H1 (cell line): ENCODE data around the gene FHIP2A. TPM values are rescaled to one million over a fixed set of nuclear protein-coding genes. Genes with fewer than 3 reads are reported as not detected.

Experiments
- CTCF ChIA-PET: fragments of 300-600 bp; sonication (Branson Sonifier 250); formaldehyde crosslinking; loops from one replicate; lab custom pipeline; 2021; ENCODE audit not compliant: partially characterized antibody; lab: Charles Lee
- POLR2A ChIA-PET: fragments of 300-600 bp; sonication (Branson Sonifier 250); formaldehyde crosslinking; loops from one replicate; lab custom pipeline; 2021; ENCODE audit warnings: inconsistent platforms; ENCODE audit not compliant: partially characterized antibody; lab: Charles Lee
- DNase-seq, 2 experiments: peaks; one replicate each; pipeline versions ENCODE4 v3.0.0 to v3.0.0-alpha.2; 2010 to 2022; ENCODE audit warnings: low spot score in 2 of 2, low read depth in 1 of 2, mixed read lengths in 1 of 2
- FAIRE-seq: peaks from 2 replicates; lab custom pipeline; 2011; peaks lifted over from hg19 to GRCh38; lab: Jason Lieb, UNC
- H2AFZ ChIP-seq: 2 replicates; pipeline ENCODE4 v1.8.1; 2012; ENCODE audit warnings: low read length, inconsistent platforms
- H2AK5ac ChIP-seq: 2 replicates; pipeline ENCODE4 v1.6.1; 2013; ENCODE audit warnings: low read depth, low read length
- H2BK120ac ChIP-seq: replicated peaks from 2 replicates; pipeline ENCODE3; 2013; ENCODE audit warnings: low read depth, low read length, inconsistent platforms
- H2BK12ac ChIP-seq: 2 replicates; pipeline ENCODE4 v1.6.1; 2013; ENCODE audit warnings: low read depth, low read length
- H2BK15ac ChIP-seq: 2 replicates; pipeline ENCODE4 v1.6.1; 2013; ENCODE audit warnings: low read length
- H2BK20ac ChIP-seq: 2 replicates; pipeline ENCODE4 v1.6.1; 2013; ENCODE audit warnings: low read length
- H2BK5ac ChIP-seq: 2 replicates; pipeline ENCODE4 v1.6.1; 2013; ENCODE audit warnings: low read depth, low read length
- H3K14ac ChIP-seq: 2 replicates; pipeline ENCODE4 v1.6.1; 2013; ENCODE audit warnings: inconsistent platforms; ENCODE audit not compliant: insufficient read length
- H3K18ac ChIP-seq: 2 replicates; pipeline ENCODE4 v1.6.1; 2013; ENCODE audit warnings: low read length; ENCODE audit errors: extremely low read depth
- H3K23ac ChIP-seq: 2 replicates; pipeline ENCODE4 v1.6.1; 2013; ENCODE audit warnings: inconsistent platforms; ENCODE audit not compliant: insufficient read length
- H3K23me2 ChIP-seq: 2 replicates; pipeline ENCODE4 v1.6.1; 2013; ENCODE audit warnings: low read depth, low read length
- H3K27ac ChIP-seq: 2 replicates; pipeline ENCODE4 v1.6.1; 2011; ENCODE audit warnings: low read depth, low read length, inconsistent platforms
- H3K27me3 ChIP-seq, 4 experiments: replicated peaks in 1 of 4; 1 replicate in 1 of 4; 2 replicates in 3 of 4; pipeline versions ENCODE4 v1.6.1 to v1.8.1; 2011 to 2013; ENCODE audit warnings: low read length in 3 of 4, mild to moderate bottlenecking in 3 of 4, inconsistent platforms in 2 of 4, mixed read lengths in 2 of 4, moderate library complexity in 1 of 4; ENCODE audit not compliant: control insufficient read depth in 3 of 4, insufficient read depth in 3 of 4; ENCODE audit errors: extremely low read depth in 1 of 4
- H3K36me3 ChIP-seq, 4 experiments: 2 replicates each; pipeline versions ENCODE4 v1.6.1 to v1.8.1; 2011 to 2013; ENCODE audit warnings: mild to moderate bottlenecking in 4 of 4, low read length in 3 of 4, moderate library complexity in 2 of 4, control low read depth in 1 of 4, inconsistent platforms in 1 of 4; ENCODE audit not compliant: insufficient read depth in 4 of 4, control insufficient read depth in 2 of 4
- H3K4ac ChIP-seq: replicated peaks from 2 replicates; pipeline ENCODE3; 2013; ENCODE audit warnings: low read length, low read depth, mixed read lengths, inconsistent platforms; ENCODE audit not compliant: insufficient read length
- H3K4me1 ChIP-seq, 4 experiments: replicated peaks in 1 of 4; 1 replicate in 1 of 4; 2 replicates in 3 of 4; pipeline versions ENCODE4 v1.6.1 to v1.8.1; 2011 to 2013; ENCODE audit warnings: low read length in 3 of 4, inconsistent platforms in 2 of 4, mixed read lengths in 1 of 4; ENCODE audit not compliant: insufficient read depth in 4 of 4, control insufficient read depth in 3 of 4
- H3K4me2 ChIP-seq, 2 experiments: 2 replicates each; pipeline versions ENCODE4 v1.6.1 to v1.8.1; 2011 to 2013; ENCODE audit warnings: low read depth in 2 of 2, low read length in 2 of 2, control low read depth in 1 of 2, inconsistent platforms in 1 of 2, mild to moderate bottlenecking in 1 of 2; ENCODE audit not compliant: insufficient read depth in 1 of 2
- H3K4me3 ChIP-seq, 4 experiments: fragments of 200-600, 300-600 bp in 1 of 4; sonication (generic), shearing (Covaris generic), sonication (Bioruptor Twin) in 1 of 4; 2 replicates each; pipeline versions ENCODE4 v1.5.1 to v1.8.1; 2011 to 2016; ENCODE audit warnings: low read length in 4 of 4, low read depth in 3 of 4, control low read depth in 2 of 4, inconsistent platforms in 2 of 4, mild to moderate bottlenecking in 2 of 4, mixed read lengths in 1 of 4, moderate library complexity in 1 of 4; ENCODE audit not compliant: insufficient read depth in 2 of 4; ENCODE audit errors: extremely low read depth in 1 of 4
- H3K56ac ChIP-seq: replicated peaks from 2 replicates; pipeline ENCODE3; 2013; ENCODE audit warnings: low read depth, mild to moderate bottlenecking, mixed read lengths, low read length, inconsistent platforms; ENCODE audit not compliant: insufficient read length
- H3K79me1 ChIP-seq: 2 replicates; pipeline ENCODE4 v1.6.1; 2013; ENCODE audit warnings: low read depth, low read length, control low read depth
- H3K79me2 ChIP-seq, 2 experiments: 2 replicates each; pipeline versions ENCODE4 v1.6.1 to v1.8.1; 2012 to 2013; ENCODE audit warnings: low read length in 2 of 2, mild to moderate bottlenecking in 2 of 2, inconsistent platforms in 1 of 2; ENCODE audit not compliant: insufficient read depth in 2 of 2, control insufficient read depth in 1 of 2
- H3K9ac ChIP-seq, 4 experiments: replicated peaks in 1 of 4; 1 replicate in 1 of 4; 2 replicates in 3 of 4; pipeline versions ENCODE4 v1.6.1 to v1.8.1; 2011 to 2013; ENCODE audit warnings: low read depth in 3 of 4, low read length in 3 of 4, control low read depth in 2 of 4, mild to moderate bottlenecking in 2 of 4, moderate library complexity in 2 of 4, inconsistent platforms in 1 of 4; ENCODE audit errors: extremely low read depth in 1 of 4
- H3K9me3 ChIP-seq, 2 experiments: 2 replicates each; pipeline versions ENCODE4 v1.6.1 to v1.8.1; 2012 to 2013; ENCODE audit warnings: mild to moderate bottlenecking in 2 of 2, moderate library complexity in 2 of 2, control low read depth in 1 of 2, inconsistent platforms in 1 of 2, low read depth in 1 of 2, low read length in 1 of 2, mixed read lengths in 1 of 2; ENCODE audit not compliant: insufficient read depth in 2 of 2
- H4K20me1 ChIP-seq, 2 experiments: replicated peaks in 1 of 2; 2 replicates each; pipeline versions ENCODE3 to v1.8.1; 2011 to 2013; ENCODE audit warnings: inconsistent platforms in 2 of 2, low read length in 2 of 2, mild to moderate bottlenecking in 1 of 2; ENCODE audit not compliant: insufficient read depth in 2 of 2, control insufficient read depth in 1 of 2
- H4K5ac ChIP-seq: 2 replicates; pipeline ENCODE4 v1.6.1; 2013; ENCODE audit warnings: low read length, low read depth, mixed read lengths, inconsistent platforms; ENCODE audit not compliant: insufficient read length
- H4K8ac ChIP-seq: 2 replicates; pipeline ENCODE4 v1.8.0; 2013; ENCODE audit warnings: mild to moderate bottlenecking, moderate library complexity, low read length, inconsistent platforms; ENCODE audit not compliant: insufficient read depth; ENCODE audit errors: extremely low read depth
- H4K91ac ChIP-seq: replicated peaks from 2 replicates; pipeline ENCODE3; 2013; ENCODE audit warnings: low read length, mixed read lengths, inconsistent platforms; ENCODE audit not compliant: insufficient read length
- CHD1 ChIP-seq: IDR thresholded peaks from 2 replicates; pipeline ENCODE4 v1.6.1; 2012; ENCODE audit warnings: low read depth, low read length, improper control_type of control experiment
- SAP30 ChIP-seq: fragments of 300-600 bp; sonication (generic); IDR thresholded peaks from 2 replicates; pipeline ENCODE4 v1.7.1; 2012; ENCODE audit warnings: low read length, moderate library complexity, mild to moderate bottlenecking, inconsistent platforms; ENCODE audit not compliant: insufficient read depth, insufficient replicate concordance
- TBP ChIP-seq: IDR thresholded peaks from 2 replicates; pipeline ENCODE4 v1.6.1; 2011; ENCODE audit warnings: low read depth, low read length, improper control_type of control experiment
- WGBS, 2 experiments: shearing (Covaris generic) in 1 of 2; methylation state at CpG; one replicate each; pipeline versions ENCODE4 v1.1.6 to v1.1.7; 2013 to 2015; ENCODE audit warnings: low lambda C conversion rate in 2 of 2, mixed read lengths in 2 of 2, inconsistent platforms in 1 of 2, low coverage in 1 of 2, missing lambda C conversion rate in 1 of 2; ENCODE audit not compliant: insufficient replicate concordance in 2 of 2, insufficient coverage in 1 of 2, insufficient read length in 1 of 2; ENCODE audit errors: extremely low coverage in 1 of 2, missing lambda C conversion rate in 1 of 2; 5-methylcytosine and 5-hydroxymethylcytosine counted together
- polyA plus RNA-seq, 7 experiments: library from polyadenylated mRNA; depleted of rRNA in 3 of 7; stranded (reverse) in 5 of 7; unstranded in 2 of 7; fragments of >200 nt in 5 of 7; fragments of 200-250 nt in 2 of 7; gene quantifications; 1 replicate in 5 of 7; 2 replicates in 1 of 7; 4 replicates in 1 of 7; pipeline versions ENCODE4 v1.2.1 to v1.2.3, GENCODE V29; 2011 to 2013; ENCODE audit warnings: missing spikeins in 2 of 7, mixed read lengths in 2 of 7
- total RNA-seq: library from RNA; stranded (reverse); fragmentation: NEBNext Ultra II Directional; extraction: Animal tissue kit (Norgen Biotek cat#: 25700); gene quantifications from 2 replicates; pipeline ENCODE4 v1.2.1, GENCODE V29; 2021

The FHIP2A gene
- total and polyA plus RNA-seq, 2 of the 8 experiments (the other 6 are each of a cell fraction or from before 2014, with no cell fraction given), result 4.5 to 15.0 TPM

- H3K14ac ChIP-seq, result no peak overlapping the region
- no peak overlapping the region for H3K4me3 ChIP-seq
- no peak overlapping the region for H3K56ac ChIP-seq
- POLR2A ChIA-PET, result interaction anchor here (1.1 kb wide), 1 partner anchor 9 kb away, joined by 3 read pairs; no protein-coding TSS in a partner anchor
- no peak overlapping the region for H3K4ac ChIP-seq
- H3K4me1 ChIP-seq, result no peaks in the 10 kb centered on the region
- 82% methylated on average over 1 of the region's 1 CpG; no CpG with 5 or more reads in 1 of the 2 experiments for WGBS, 2 experiments
- no peak overlapping the region for H2BK12ac ChIP-seq
- H2BK5ac ChIP-seq, result no peak overlapping the region
- H4K8ac ChIP-seq, result no peak overlapping the region
- no peak overlapping the region for H3K9ac ChIP-seq
- H4K20me1 ChIP-seq, result no peaks in the 10 kb centered on the region
- H3K23me2 ChIP-seq, result peaks cover 3% of the 10 kb centered on the region; the same call in 1 of the 2 replicates
- H3K79me1 ChIP-seq, result no peaks in the 10 kb centered on the region
- no peak overlapping the region for H2AFZ ChIP-seq
- H2BK20ac ChIP-seq, result no peak overlapping the region
- no peak overlapping the region for H3K27ac ChIP-seq
- DNase-seq, result no peak
- H3K79me2 ChIP-seq, result no peaks in the 10 kb centered on the region
- FAIRE-seq, result no peak
- no peak overlapping the region for H2BK120ac ChIP-seq
- H4K5ac ChIP-seq, result no peak overlapping the region
- H3K23ac ChIP-seq, result no peak overlapping the region
- no peak overlapping the region for H3K4me2 ChIP-seq
- H4K91ac ChIP-seq, result no peak overlapping the region
- no peaks in the 10 kb centered on the region for H3K27me3 ChIP-seq
- no peak for TF ChIP-seq CHD1
- no peak for TF ChIP-seq TBP
- no peak for TF ChIP-seq SAP30
- TF ChIP-seq, all 59 proteins: peak for 0
- no peaks in the 10 kb centered on the region for H3K9me3 ChIP-seq
- H2BK15ac ChIP-seq, result no peak overlapping the region
- H2AK5ac ChIP-seq, result no peak overlapping the region
- H3K36me3 ChIP-seq, result no peaks in the 10 kb centered on the region
- CTCF ChIA-PET, result no interaction called here
- no peak overlapping the region for H3K18ac ChIP-seq
Measured at GRCh38 chr10:114777415-114777814, 44.2 kb upstream of the FHIP2A start.
